ENCODE results near the gene COMMD4.
A peak's percentile ranks its signal among the peaks of the same experiment; 100 is the strongest.

Gene COMMD4

DNA sequence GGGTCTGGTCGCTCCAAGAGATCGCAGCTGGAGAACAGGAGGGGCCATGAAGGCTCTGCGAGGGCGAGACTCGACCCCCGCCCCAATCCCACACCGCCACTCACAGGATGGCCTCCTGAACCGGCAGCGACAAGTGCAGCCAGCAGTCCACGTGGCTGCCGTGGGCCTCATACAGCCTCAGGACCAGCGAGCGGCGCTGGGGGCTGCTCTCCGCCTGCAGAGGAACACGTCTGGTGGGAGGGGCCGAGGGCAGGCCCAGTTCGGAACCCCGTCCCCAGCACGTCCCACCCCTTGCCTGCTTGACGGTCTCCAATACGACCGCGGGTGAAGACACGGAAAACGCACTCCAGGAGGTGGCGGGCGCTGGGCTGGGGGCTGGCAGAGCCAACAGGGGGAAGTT is 20.1 kb downstream of the COMMD4 start:
- no peak overlapping the region for H3K4me3 ChIP-seq (ENCODE audit: low read depth, low read length)

- no peak overlapping the region for H3K4me3 ChIP-seq (ENCODE audit: low read depth, low read length)
Observed at GRCh38 chr15:75356517-75356916, 20.7 kb downstream of the COMMD4 start.

DNA sequence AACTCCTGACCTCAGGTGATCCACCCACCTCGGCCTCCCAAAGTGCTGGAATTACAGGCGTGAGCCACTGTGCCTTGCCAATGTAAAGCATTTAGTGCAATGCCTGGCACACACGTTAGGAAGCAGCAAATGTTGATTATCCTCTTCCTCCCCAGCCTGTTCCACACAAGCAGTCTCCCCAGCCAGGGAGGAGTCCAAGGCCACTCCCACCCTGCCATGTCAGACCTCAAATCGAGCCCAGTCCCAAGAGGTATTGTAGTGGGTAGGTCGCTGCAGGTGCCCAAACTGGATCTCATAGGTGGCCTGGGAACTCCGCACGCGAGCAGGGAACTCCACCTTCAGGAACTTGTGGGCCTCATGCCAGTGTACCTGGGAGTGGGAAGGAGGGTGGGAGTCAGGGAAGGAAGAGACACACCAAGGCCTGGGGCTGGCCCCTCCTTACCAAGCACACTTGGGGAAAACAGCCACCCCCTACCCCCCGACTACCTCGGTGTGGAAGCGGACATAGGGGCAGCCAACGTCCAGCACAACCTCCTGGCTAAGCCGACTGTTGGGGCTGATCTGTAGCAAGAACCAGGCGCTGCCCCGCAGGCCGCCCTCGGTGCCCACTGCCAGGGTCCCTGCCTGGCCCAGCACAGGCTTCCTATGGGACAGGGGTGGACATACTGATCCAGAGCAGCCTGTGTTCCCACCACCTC is 22.3 kb downstream of the COMMD4 start:
- no peak overlapping the region for H3K4me3 ChIP-seq (ENCODE audit: low read depth, low read length)

GRCh38 chr15:75358771-75359536 is 23.1 kb downstream of the COMMD4 start:
- no peak overlapping the region for H3K4me3 ChIP-seq (ENCODE audit: low read depth, low read length)

GRCh38 chr15:75359537-75360250 is 23.8 kb downstream of the COMMD4 start:
- no peak overlapping the region for H3K4me3 ChIP-seq (ENCODE audit: low read depth, low read length)

DNA sequence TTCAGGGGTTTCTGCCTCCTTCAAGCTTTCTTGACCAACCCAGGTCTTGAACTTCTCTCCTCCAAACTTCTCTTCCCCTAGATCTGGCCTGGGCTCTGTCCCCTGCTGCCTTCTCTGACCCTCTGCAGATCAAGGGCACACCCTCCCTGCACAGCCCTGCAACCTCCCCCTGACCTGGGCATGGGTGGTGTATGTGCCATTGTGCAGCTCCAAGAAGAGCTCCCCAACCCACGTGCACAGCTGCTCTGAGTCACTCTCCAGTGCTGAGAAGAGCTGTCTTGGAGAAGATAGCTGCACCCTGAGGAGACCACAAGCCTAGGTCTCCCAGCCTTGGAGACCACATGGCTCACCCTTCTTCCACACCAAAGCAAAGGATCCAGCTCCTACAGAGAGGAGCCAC is 24.5 kb downstream of the COMMD4 start:
- H3K4me3 ChIP-seq (ENCODE audit: low read depth, low read length): no peak overlapping the region

DNA sequence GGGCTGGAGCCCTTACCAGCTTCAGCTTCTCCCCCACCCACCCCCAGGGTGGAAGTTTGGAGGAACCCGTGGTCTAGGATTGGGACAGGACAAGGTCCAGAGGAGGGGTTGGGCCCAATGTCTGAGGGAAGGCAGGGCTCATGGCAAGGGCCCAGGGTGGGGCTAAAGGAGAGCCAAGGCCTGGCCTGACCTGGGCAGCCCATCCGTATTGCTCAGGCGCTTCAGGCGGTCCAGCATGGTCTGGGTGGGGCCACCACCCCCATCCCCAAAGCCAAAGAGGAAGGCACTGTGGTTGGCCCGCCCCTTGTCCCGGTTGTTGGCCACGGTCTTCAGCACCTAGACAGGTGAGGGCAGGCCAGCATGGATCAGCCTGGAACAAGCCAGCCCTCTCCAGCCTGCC is 25.0 kb downstream of the COMMD4 start:
- H3K4me3 ChIP-seq (ENCODE audit: low read depth, low read length): no peak overlapping the region

DNA sequence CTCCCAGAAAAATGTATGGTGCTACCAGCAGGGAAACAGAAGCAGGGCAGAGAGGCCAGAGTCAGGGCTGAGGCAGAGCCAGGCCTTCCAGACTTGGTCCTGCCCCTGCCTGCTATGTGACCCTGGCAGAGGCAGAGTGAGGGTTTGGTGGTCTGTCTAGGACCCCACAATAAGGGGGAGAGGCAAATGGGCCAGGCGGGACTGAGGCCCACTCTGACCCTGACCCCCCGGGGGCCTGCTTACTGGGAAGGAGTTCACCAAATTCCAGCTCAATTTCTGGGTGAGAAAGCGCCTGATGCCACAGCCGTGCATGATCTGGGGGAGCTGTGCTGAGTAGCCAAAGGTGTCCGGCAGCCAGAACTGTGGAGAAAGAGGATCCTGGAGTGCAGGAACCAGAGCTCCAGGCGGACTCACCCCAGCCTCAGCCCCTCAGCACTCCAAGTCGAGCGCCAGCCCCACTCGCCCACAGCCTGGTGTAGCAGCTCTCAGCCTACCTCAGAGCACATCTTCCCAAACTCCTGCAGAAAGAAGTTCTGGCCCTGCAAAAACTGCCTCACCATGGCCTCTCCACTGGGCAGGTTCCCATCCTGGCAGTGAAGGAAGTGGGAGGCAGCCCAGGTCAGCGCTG is 25.6 kb downstream of the COMMD4 start:
- no peak overlapping the region for H3K4me3 ChIP-seq (ENCODE audit: low read depth, low read length)

- no peak overlapping the region for H3K4me3 ChIP-seq (ENCODE audit: low read depth, low read length)
Observed at GRCh38 chr15:75361989-75362641, 26.3 kb downstream of the COMMD4 start.

- H3K4me3 ChIP-seq (ENCODE audit: low read depth, low read length): no peak overlapping the region
Observed at GRCh38 chr15:75362642-75363249, 26.9 kb downstream of the COMMD4 start.

GRCh38 chr15:75363786-75364185 is 27.9 kb downstream of the COMMD4 start:
- H3K4me3 ChIP-seq (ENCODE audit: low read depth, low read length): no peak overlapping the region

GRCh38 chr15:75364881-75365280 is 29.0 kb downstream of the COMMD4 start:
- no peak overlapping the region for H3K4me3 ChIP-seq (ENCODE audit: low read depth, low read length)

- H3K4me3 ChIP-seq (ENCODE audit: low read depth, low read length): no peak overlapping the region
Observed at GRCh38 chr15:75366163-75366562, 30.3 kb downstream of the COMMD4 start.

DNA sequence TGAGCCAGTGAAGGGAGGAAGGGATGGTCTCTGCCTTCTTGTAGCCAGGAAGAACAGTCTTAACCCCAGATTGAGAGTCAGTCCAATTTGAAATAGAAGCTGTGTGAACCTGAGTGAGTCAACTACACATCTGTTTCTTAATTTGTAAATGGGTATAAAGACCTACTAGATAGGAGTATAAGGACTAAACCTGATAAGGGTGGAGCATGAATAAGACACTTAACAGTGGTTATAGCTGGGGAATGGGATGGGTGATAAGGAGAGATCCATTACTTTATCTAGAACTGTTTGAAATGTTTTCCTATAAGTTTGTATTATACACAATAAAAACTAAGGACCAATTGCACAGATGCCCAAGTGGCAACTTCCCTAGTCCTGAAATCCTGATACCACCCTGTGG is 31.1 kb downstream of the COMMD4 start:
- no peak overlapping the region for H3K4me3 ChIP-seq (ENCODE audit: low read depth, low read length)

GRCh38 chr15:75367406-75367912 is 31.6 kb downstream of the COMMD4 start:
- no peak overlapping the region for H3K4me3 ChIP-seq (ENCODE audit: low read depth, low read length)

DNA sequence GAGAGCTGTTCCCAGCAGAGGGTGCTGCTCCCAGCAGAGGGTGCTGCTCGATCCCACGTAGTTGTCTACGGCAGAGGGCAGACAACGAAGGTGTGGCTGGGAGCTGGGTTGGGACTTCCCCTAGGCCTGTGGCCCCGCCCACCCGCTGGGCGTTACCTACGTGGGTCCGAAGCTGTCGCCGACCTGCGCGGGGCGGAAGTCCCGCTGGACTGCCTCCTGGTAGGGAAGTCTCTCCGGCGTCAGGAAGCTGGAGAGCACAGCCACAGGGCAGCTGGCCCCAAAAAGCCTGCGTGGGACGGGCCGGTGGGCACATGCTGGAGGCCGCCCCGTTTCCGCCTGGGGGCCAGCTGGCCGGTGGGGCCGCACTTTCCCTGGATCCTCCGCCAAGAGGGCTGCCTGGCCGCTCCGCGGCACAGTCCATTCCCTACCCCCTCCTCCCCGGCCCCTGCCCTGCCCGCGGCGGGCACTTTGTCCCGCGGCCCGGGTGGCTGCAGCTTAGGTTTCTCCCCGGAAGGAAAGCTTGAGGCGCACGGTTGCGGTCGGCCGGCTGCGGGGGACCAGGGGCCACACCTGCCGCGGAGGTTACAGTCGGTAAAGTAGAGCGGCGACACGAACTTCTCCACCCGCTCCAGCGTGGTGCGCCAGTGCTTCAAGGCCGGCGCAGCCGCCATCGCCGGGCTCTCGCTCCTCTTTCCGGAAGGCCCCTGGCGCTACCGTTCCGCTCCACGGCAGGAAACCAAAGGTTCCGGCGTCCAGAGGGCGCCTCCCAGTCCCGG is 32.2 kb downstream of the COMMD4 start, which contains the start of gene MAN2C1:
TSS of gene MAN2C1 (minus strand) at position 695 of the 776 bp plus-strand sequence. CDS start at position 671, 24 bp downstream.
- peak within 1 kb of the TSS; percentile 85 for H3K4me3 ChIP-seq (ENCODE audit: low read depth, low read length)

- peak overlapping the region; percentile 85 for H3K4me3 ChIP-seq (ENCODE audit: low read depth, low read length)
Observed at GRCh38 chr15:75368689-75369239, 32.9 kb downstream of the COMMD4 start.

DNA sequence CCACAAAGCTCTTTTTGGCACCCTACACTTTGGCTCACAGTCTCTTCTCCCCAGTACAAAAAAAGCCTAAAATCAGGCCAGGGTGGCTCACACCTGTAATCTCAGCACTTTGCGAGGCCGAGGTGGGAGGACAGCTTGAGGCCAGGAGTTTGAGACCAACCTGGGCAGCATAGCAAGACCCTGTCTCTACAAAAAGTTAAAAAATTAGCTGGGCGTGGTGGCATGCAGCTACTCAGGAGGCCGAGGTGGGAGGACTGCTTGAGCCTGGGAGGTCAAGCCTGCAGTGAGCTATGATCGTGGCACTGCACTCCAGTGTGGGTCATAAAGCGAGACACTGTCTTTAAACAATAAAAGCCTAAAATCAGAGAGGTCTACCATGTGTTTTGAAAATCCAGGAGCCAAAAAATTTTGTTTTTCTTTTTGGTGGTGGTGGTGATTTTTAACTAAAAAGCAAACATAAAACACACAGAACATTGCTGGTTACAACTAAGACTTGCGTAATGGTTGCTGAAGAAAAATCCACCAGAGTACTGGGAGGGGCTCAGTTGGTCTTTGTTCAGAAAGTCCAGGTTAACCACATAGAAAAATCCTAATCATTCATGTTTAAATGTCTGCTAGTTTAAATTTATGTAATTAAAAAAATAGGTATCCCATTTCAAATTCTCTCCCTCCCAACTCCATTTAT is 34.2 kb downstream of the COMMD4 start:
- H3K4me3 ChIP-seq (ENCODE audit: low read depth, low read length): no peak overlapping the region

Measured in iPS-11a (cell line).